Activated naive CD4-positive, alpha-beta T cell treated with anti-CD3 and anti-CD28 coated beads, Interleukin-2, amount 50 U/mL, for 72 hours (primary cell): ENCODE data around the gene TRIM38. TPM values are rescaled to one million over a fixed set of nuclear protein-coding genes. Genes with fewer than 3 reads are reported as not detected.
"Not testable (repeated sequence)": the region's sequence is repeated elsewhere in the genome, so short reads cannot be mapped to it uniquely, and the experiment has no call there.

Experiments
- ATAC-seq, 2 donors: fragments of 150-1000 bp; cut with Tn5 transposase; 2 replicates each; pipeline ENCODE4 v1.10.0; 2021; ENCODE audit warnings: mild to moderate bottlenecking in 2 of 2, moderate library complexity in 2 of 2
- DNase-seq, 2 donors: peaks; one replicate each; pipeline ENCODE4 v3.0.0; 2021 to 2022; ENCODE audit warnings: low spot score in 2 of 2
- H3K27ac Mint-ChIP-seq, 2 donors: one replicate each; pipeline ENCODE4 v1.8.0; 2022; ENCODE audit warnings: mild to moderate bottlenecking in 2 of 2, mixed read lengths in 2 of 2
- H3K36me3 Mint-ChIP-seq, 2 donors: one replicate each; pipeline ENCODE4 v1.8.0; 2022; ENCODE audit warnings: mixed read lengths in 2 of 2
- H3K9me3 Mint-ChIP-seq, 2 donors: one replicate each; pipeline ENCODE4 v1.8.0; 2022; ENCODE audit warnings: mixed read lengths in 2 of 2
- total RNA-seq, 2 donors: library from RNA; stranded (reverse); gene quantifications; one replicate each; pipeline ENCODE4 v1.2.3, GENCODE V29; 2022

The TRIM38 gene
- total RNA-seq, 2 donors from 2014 or later: 37.7 to 39.8 TPM

DNA sequence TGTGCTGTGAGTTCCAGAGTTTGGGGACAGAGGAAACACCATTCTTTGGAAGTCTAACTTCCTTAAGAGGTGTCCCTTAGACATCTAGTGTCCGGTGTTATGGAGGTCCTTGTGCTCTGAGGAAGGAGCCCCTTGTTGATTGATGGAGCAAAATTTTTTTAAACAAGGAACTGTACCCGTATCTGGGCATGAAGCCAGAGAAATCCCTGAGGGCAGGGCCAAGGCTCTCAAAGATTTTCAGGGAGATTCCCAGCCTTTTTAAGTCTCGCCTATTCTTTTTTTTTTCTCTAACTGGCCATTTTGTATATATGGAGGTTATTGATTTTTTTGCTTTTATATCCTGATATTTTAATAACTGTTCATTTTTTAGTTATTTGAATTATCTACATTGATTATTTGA, 45.9 kb downstream of the TRIM38 start:
- no peak for ATAC-seq
- DNase-seq: no peak
- Mint-ChIP-seq H3K9me3 (no peaks in the 10 kb centered on the region), H3K27ac (no peak overlapping the region), H3K36me3 (no peaks in the 10 kb centered on the region)

DNA sequence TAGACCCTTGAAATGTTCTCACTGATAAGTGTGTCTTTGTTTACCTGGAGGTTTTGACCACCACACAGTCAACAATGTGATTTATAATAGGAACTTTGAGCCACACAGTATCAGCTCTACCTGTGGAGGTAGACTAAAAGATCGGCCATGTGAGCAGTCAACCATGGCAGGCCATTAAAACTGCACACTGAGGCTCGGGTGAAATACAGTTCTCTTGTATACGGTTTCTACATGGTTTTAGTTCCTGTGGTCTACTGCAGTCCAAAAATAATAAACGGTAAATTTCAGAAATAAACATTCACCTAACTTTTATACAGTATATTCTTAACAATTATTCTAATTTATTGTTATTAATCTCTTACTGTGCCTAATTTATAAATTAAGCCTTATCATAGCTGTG, 47.2 kb downstream of the TRIM38 start:
- ATAC-seq (no peak), DNase-seq (no peak)
- Mint-ChIP-seq H3K9me3 (no peaks in the 10 kb centered on the region), H3K27ac (no peak overlapping the region), H3K36me3 (no peaks in the 10 kb centered on the region)

DNA sequence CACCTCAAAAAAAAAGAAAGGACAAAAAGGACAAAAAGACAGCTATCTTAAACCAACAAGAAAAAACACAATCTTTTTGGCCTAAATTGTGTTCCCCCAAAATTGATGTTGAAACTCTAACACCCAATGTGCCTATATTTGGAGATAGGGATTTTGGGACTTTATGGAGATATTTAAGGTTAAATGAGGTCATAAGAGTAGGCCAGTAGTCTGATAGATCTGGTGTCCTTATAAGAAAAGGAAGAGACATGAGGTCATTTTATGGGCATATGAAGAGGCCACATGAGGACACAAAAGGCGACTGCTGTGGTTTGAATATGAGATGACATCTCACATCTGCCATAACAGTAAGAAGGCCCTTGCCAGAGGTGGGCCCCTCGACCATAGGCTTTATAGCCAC, 49.5 kb downstream of the TRIM38 start:
- H3K36me3 Mint-ChIP-seq: no peaks in the 10 kb centered on the region
- DNase-seq: no peak
- ATAC-seq: no peak
- H3K27ac Mint-ChIP-seq: no peak overlapping the region
- H3K9me3 Mint-ChIP-seq: no peaks in the 10 kb centered on the region

DNA sequence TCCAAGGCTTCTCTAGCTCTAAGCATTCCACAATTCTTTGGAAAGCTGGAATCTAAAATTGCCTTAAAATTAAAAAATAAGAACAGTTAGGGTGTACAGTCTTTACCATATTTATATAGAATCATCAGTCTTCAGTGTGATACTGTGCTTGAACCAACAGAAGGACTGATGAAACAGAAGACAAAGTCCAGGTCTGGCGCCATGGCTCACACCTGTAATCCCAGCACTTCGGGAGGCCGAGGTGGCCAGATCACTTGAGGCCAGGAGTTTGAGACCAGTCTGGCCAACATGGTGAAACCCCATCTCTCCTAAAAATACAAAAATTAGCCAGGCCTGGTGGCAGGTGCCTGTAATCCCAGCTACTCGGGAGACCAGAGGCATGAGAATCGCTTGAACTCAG, 51.8 kb downstream of the TRIM38 start:
- H3K9me3 Mint-ChIP-seq, H3K27ac Mint-ChIP-seq, ATAC-seq, DNase-seq: not testable (repeated sequence)
- peaks cover 0 to 17% of the 10 kb centered on the region in 2 donors for H3K36me3 Mint-ChIP-seq

DNA sequence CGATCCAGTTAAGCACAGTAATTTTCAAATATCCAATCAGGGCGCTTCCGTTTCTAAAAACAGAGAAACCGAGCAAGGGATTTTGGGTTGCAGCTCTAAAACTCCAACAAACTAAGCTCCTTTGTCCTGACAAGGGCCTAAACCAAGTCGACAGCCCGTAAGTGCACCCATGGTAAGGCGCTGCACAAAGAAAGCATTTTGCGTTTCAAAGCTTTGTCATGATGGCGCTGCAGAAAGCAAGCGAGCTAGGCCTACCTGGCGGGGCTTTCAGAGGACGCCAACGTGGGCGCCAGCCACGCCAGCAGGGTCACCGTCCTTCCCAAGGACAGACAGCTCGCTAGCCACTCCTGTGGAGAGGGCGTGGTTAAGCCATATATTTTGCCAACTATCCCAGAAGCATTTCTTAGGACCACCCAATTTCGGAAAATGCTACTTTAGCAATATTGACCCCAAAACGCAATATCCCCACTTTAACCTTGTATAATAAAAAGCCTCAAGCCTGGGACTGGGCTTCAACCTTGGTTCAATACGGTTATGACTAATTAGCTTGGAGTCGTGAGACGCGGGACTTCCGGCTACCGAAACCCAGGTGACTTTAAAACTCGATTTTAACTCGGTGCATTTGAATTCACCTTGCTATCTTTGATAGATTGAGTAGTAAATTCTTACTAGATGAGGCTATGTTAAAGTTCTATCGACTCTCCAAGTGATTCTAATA, 53.8 kb downstream of the TRIM38 start:
- Mint-ChIP-seq H3K36me3 (peaks cover 4 to 23% of the 10 kb centered on the region in 2 donors), H3K27ac (no peak overlapping the region), H3K9me3 (peaks cover 0 to 8% of the 10 kb centered on the region in 2 donors)
- no peak for DNase-seq
- no peak for ATAC-seq

DNA sequence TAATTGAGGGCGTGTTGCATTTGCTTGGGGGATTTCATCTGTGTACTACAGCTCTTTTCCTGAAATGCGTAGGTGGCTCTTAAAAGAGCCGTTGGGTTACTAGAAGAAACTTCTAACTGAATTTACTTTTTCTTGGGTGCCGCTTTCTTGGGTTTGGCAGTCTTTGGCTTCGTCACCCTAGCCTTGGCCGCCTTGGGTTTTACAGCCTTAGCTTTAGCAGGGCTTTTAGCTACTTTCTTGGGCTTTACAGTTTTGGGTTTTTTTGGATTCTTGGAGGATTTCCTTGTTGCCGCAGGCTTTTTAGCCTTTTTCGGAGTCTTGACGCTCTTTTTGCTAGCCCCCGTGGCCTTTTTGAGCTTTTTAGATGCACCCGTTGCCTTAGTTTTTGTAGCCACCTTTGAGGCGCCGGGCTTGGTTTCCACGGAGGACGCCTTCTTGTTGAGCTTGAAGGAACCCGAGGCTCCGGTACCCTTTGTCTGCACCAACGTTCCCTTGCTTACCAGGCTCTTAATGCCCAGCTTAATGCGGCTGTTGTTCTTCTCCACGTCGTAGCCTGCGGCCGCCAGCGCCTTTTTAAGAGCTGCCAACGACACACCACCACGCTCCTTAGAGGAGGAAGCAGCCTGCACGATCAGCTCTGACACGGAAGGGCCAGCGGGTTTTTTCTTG, 54.5 kb downstream of the TRIM38 start:
- peaks cover 0 to 8% of the 10 kb centered on the region in 2 donors for H3K9me3 Mint-ChIP-seq
- ATAC-seq (no peak), DNase-seq (no peak)
- H3K36me3 Mint-ChIP-seq: peaks cover 4 to 28% of the 10 kb centered on the region in 2 donors
- H3K27ac Mint-ChIP-seq: peak overlapping the region; percentile 87 to 93

DNA sequence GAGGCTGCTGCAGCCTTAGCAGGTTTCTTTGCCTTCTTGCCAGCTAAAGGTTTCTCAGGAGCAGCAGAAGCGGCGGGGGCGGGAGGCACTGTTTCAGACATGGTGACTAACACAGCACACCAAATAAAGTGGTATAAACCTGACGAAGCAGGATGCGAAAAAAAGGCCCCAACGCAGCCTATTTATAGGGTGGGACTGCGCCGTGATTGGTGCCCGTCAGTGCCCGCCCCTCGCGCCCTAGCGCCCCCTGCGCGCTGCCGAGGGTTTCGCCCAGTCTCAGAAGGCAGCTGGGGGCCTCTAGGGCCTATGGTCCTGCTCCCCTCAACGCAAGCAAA, 55.0 kb downstream of the TRIM38 start:
- DNase-seq (peak; percentile 79 to 84), ATAC-seq (peak; percentile 39 to 42)
- H3K36me3 Mint-ChIP-seq: peaks cover 4 to 28% of the 10 kb centered on the region in 2 donors
- peaks cover 0 to 8% of the 10 kb centered on the region in 2 donors for H3K9me3 Mint-ChIP-seq
- H3K27ac Mint-ChIP-seq: peak overlapping the region; percentile 87 to 93

DNA sequence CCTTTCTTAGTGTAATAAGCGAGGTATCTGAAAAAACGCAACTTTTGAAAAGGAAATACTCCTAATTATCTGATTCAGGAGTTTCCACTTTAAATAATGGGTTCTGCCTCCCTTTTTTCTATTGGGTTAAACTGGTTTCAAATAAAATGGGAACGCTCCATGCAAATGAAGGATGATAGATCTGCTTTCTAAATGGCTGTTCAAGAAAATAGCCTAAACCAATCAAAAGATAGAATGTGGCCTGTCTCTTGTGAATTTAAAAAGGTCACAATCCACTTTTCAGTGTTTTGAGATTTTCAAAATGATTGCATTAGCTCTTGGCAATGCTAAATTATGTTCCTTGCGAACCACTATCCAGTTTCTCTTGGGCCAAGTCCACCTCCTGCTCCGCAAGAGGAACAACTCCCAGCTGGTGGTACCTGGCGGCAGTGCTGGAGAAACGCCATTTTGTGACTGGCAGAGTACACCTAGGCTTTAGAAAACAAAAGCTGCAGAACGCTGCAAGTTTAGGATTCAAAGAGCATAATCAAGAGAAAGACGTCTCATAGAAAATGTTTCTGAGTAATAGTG, 56.7 kb downstream of the TRIM38 start:
- no peak for DNase-seq
- no peak for ATAC-seq
- Mint-ChIP-seq H3K36me3 (peaks cover 4 to 28% of the 10 kb centered on the region in 2 donors), H3K27ac (peak overlapping the region; percentile 97 to 100), H3K9me3 (peaks cover 0 to 8% of the 10 kb centered on the region in 2 donors)

DNA sequence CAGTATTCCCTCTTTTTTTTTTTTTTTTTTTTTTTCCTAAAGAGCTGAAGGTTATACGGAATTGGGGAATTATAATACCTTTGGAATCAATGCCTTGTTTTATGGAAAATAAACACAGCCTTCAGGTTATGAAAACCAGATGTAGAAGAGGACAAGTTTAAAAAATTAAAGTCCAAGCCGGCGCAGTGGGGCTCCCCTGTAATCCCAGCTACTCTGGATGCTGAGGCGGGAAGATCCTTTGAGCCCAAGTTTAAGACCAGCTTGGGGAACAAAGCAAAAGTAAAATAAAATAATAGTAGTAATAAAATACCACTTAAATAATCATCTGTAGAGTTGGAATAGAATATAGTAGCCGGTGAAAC, 57.3 kb downstream of the TRIM38 start:
- H3K27ac Mint-ChIP-seq: peak overlapping the region; percentile 97 to 100
- no peak for ATAC-seq

DNA sequence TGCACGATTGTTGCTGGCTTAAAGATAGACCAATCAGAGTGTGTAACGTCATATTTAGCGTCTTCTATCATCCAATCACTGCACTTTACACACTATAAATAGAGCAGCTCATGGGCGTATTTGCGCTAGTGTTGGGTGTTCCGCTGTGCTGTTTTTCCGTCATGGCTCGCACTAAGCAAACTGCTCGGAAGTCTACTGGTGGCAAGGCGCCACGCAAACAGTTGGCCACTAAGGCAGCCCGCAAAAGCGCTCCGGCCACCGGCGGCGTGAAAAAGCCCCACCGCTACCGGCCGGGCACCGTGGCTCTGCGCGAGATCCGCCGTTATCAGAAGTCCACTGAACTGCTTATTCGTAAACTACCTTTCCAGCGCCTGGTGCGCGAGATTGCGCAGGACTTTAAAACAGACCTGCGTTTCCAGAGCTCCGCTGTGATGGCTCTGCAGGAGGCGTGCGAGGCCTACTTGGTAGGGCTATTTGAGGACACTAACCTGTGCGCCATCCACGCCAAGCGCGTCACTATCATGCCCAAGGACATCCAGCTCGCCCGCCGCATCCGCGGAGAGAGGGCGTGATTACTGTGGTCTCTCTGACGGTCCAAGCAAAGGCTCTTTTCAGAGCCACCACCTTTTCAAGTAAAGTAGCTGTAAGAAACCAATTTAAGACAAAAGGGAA, 57.9 kb downstream of the TRIM38 start:
- ATAC-seq: peak; percentile 53 to 55
- Mint-ChIP-seq H3K27ac (peak overlapping the region; percentile 97 to 100), H3K9me3 (peaks cover 0 to 8% of the 10 kb centered on the region in 2 donors)

More for the DNA sequence above, 57.3 kb downstream of the TRIM38 start:
- H3K36me3 Mint-ChIP-seq: peaks cover 4 to 28% of the 10 kb centered on the region in 2 donors
- H3K9me3 Mint-ChIP-seq: peaks cover 0 to 8% of the 10 kb centered on the region in 2 donors
- no peak for DNase-seq

DNA sequence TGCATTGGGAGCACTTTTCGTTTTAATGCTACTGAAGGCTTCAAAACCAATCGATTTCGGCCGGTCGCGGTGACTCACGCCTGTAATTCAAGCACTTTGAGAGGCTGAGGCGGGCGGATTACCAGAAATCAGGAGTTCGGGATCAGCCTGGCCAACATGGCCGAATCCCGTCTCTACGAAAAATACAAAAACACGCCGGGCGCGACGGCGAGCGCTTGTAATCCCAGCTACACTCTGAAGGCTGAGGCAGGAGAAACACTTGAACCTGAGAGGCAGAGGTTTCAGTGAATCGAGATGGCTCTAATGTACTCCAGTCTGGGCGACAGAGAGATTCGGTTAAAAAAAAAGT, 58.4 kb downstream of the TRIM38 start:
- DNase-seq (peak; percentile 64 to 74), ATAC-seq (peak; percentile 2 to 12)
- Mint-ChIP-seq H3K27ac (peak overlapping the region; percentile 97 to 100), H3K9me3 (peaks cover 0 to 8% of the 10 kb centered on the region in 2 donors), H3K36me3 (peaks cover 4 to 28% of the 10 kb centered on the region in 2 donors)

More for the DNA sequence above, 57.9 kb downstream of the TRIM38 start:
- DNase-seq: peak; percentile 81 to 88
- peaks cover 4 to 28% of the 10 kb centered on the region in 2 donors for H3K36me3 Mint-ChIP-seq

DNA sequence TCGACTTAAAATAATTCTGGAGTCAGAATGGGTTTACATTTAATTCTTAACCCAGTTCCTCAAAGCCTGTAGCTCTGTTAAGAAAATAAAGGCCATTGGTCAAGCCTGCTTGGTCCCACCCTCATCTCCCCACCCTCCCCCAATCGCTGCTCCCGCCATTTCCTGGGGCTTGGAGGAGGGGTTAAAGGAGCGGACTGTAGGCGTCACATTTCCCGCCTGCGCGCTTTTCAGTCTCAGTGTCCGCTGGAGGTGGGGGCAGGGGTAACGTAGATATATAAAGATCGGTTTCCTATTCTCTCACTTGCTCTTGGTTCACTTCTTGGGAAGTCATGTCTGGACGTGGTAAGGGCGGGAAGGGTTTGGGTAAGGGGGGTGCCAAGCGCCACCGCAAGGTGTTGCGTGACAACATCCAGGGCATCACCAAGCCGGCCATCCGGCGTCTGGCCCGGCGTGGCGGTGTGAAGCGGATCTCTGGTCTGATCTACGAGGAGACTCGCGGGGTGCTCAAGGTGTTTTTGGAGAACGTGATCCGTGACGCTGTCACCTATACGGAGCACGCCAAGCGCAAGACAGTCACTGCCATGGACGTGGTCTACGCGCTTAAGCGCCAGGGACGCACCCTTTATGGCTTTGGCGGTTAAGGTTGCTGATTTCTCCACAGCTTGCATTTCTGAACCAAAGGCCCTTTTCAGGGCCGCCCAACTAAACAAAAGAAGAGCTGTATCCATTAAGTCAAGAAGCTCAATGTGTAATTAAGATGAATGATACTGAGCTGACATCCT, 58.9 kb downstream of the TRIM38 start:
- Mint-ChIP-seq H3K9me3 (peaks cover 0 to 8% of the 10 kb centered on the region in 2 donors), H3K36me3 (peaks cover 4 to 28% of the 10 kb centered on the region in 2 donors), H3K27ac (peak overlapping the region; percentile 97 to 100)
- ATAC-seq: peak; percentile 65
- DNase-seq: peak; percentile 83 to 91

DNA sequence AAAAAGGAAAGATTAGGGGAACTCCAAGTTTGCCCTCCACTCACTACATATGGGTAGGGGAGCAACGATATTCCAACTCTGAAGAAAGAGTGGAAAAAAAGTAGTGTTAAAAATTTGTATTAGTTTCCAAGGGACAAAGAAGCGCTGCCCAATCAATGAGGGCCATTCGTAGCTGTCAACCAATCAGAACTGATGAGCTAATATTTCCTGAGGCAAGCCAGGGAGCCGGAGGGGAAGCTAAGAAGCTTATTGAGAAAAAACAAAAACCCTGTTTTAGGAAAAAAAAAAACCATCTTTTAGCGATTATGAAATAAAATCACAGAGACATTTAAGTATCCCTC, 59.5 kb downstream of the TRIM38 start:
- peak in 1 of 2 donors; percentile 6 for ATAC-seq
- no peak for DNase-seq
- Mint-ChIP-seq H3K27ac (peak overlapping the region; percentile 97 to 100), H3K36me3 (peaks cover 4 to 28% of the 10 kb centered on the region in 2 donors), H3K9me3 (peaks cover 0 to 8% of the 10 kb centered on the region in 2 donors)

DNA sequence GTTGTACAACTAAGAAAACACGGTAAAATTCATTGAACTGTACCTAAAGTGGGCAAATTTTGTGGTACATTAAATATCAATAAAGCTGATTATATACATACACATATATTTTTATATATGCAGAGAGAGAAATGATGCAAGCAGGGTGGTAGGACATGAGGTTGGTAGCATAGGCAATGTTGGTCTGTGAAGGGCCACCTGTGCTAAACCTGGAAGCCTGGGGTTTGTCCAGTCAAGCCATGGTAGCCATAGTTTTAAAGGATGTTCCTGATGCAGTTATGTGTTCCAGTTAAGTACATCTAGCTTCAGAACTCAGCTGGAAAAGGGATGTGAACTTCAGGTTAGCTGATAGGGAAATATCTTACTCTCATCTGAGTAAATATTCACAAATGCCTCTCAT, 60.1 kb downstream of the TRIM38 start:
- DNase-seq: no peak
- no peak for ATAC-seq
- H3K27ac Mint-ChIP-seq: peak overlapping the region in 1 of 2 donors; percentile 97
- H3K36me3 Mint-ChIP-seq: peaks cover 4 to 27% of the 10 kb centered on the region in 2 donors
- peaks cover 0 to 8% of the 10 kb centered on the region in 2 donors for H3K9me3 Mint-ChIP-seq

DNA sequence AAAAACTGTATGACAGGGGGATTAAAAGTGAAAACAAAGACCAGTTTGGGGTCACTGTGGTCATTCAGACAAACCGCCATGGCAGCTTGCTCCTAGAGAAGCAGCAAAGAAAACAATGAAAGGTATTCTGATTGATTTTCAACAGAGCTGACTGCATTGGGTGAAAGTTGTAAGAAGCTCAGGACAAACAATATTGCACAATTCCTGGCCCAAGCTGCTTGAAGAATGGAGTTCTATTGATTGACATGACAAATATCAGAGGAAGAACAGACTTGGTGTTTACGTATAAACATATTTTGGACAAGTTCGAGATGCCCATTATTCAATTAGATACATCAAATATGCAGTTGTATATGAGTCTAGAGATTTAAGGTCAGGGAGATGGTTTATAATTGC, 62.0 kb downstream of the TRIM38 start:
- Mint-ChIP-seq H3K27ac (peak overlapping the region; percentile 38 to 98), H3K36me3 (peaks cover 4 to 9% of the 10 kb centered on the region in 2 donors), H3K9me3 (peaks cover 0 to 1% of the 10 kb centered on the region in 2 donors)
- ATAC-seq: no peak
- no peak for DNase-seq
